Upper lobe of left lung (tissue), 4 donors: ENCODE measurements around the gene MVD.

Experiments
- POLR2AphosphoS5 ChIP-seq, 2 donors: sonication (generic); formaldehyde crosslinking; IDR thresholded peaks; one replicate each; pipeline ENCODE4 v1.5.1; 2017; ENCODE audit warnings: antibody characterized with exemption in 2 of 2
- TF ChIP-seq, protein P1 (sequence below), 6 experiments: fragments of 450-650 bp in 4 of 6; fragments of 200-600 bp in 2 of 6; sonication (generic) in 2 of 6; IDR thresholded peaks; one replicate each; pipeline ENCODE4 v1.5.1; 2016 to 2019; ENCODE audit warnings: antibody characterized with exemption in 6 of 6

- TF ChIP-seq POLR2AphosphoS5 (IDR thresholded peaks at IDR 0.05): no peak
- TF ChIP-seq, protein P1, sequence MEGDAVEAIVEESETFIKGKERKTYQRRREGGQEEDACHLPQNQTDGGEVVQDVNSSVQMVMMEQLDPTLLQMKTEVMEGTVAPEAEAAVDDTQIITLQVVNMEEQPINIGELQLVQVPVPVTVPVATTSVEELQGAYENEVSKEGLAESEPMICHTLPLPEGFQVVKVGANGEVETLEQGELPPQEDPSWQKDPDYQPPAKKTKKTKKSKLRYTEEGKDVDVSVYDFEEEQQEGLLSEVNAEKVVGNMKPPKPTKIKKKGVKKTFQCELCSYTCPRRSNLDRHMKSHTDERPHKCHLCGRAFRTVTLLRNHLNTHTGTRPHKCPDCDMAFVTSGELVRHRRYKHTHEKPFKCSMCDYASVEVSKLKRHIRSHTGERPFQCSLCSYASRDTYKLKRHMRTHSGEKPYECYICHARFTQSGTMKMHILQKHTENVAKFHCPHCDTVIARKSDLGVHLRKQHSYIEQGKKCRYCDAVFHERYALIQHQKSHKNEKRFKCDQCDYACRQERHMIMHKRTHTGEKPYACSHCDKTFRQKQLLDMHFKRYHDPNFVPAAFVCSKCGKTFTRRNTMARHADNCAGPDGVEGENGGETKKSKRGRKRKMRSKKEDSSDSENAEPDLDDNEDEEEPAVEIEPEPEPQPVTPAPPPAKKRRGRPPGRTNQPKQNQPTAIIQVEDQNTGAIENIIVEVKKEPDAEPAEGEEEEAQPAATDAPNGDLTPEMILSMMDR (IDR thresholded peaks at IDR 0.05): no peak
These were observed 14.8 kb upstream of the MVD start for GRCh38 chr16:88677721-88678120.
